ENCODE data around the gene RPSA.
"Not testable (repeated sequence)": the region's sequence is repeated elsewhere in the genome, so short reads cannot be mapped to it uniquely, and the experiment has no call there.

RPSA gene

GRCh38 chr3:39406368-39407258 lies at the start of gene RPSA:
RPSA (plus strand) TSS chr3:39406720; CDS start chr3:39407654, 934 bp downstream.
- Mint-ChIP-seq H3K4me3 (peak within 1 kb of the TSS; percentile 92), H3K9me3 (no peaks in the 10 kb centered on the region), H3K4me1 (ENCODE audit: low read depth) (peaks cover 64% of the 10 kb centered on the region), H3K27ac (peak within 1 kb of the TSS; percentile 100), H3K27me3 (no peaks in the 10 kb centered on the region), H3K36me3 (ENCODE audit: low read depth) (peaks cover 55% of the 10 kb centered on the region)

GRCh38 chr3:39358333-39358732 lies 48.2 kb upstream of the RPSA start:
- H3K9me3 Mint-ChIP-seq: peaks cover 4% of the 10 kb centered on the region
- H3K4me3 Mint-ChIP-seq: no peak overlapping the region
- H3K4me1 Mint-ChIP-seq (ENCODE audit: low read depth): peaks cover 43% of the 10 kb centered on the region
- H3K27me3 Mint-ChIP-seq: no peaks in the 10 kb centered on the region
- H3K36me3 Mint-ChIP-seq (ENCODE audit: low read depth): no peaks in the 10 kb centered on the region
- H3K27ac Mint-ChIP-seq: no peak overlapping the region

- H3K4me1 Mint-ChIP-seq (ENCODE audit: low read depth): peaks cover 43% of the 10 kb centered on the region
- no peaks in the 10 kb centered on the region for H3K27me3 Mint-ChIP-seq
- H3K36me3 Mint-ChIP-seq (ENCODE audit: low read depth): no peaks in the 10 kb centered on the region
- peak overlapping the region; percentile 81 for H3K27ac Mint-ChIP-seq
- H3K4me3 Mint-ChIP-seq: peak overlapping the region; percentile 69
- peaks cover 4% of the 10 kb centered on the region for H3K9me3 Mint-ChIP-seq
Measured at GRCh38 chr3:39361252-39361927, 45.1 kb upstream of the RPSA start.

DNA sequence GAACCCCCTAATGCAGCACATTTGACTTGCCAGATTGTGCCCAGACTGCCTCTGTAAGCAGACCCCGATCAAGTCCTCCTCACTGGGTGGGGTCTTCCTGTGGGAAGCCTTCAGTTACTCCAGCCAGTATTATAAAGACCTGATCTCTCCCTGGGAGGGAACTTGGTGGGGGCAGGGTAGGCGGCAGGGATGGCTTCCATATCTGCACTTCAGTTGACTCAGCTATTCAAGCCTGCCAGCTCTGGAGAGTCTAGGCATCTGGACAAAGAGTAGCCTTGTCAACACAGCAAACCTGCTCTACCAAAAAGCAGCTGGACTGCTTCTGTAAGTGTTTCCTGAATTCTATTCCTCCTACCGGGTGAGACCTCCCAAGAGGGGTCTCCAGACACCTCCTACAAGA lies 44.3 kb upstream of the RPSA start:
- peak overlapping the region; percentile 80 for H3K27ac Mint-ChIP-seq
- H3K4me3 Mint-ChIP-seq: no peak overlapping the region
- peaks cover 43% of the 10 kb centered on the region for H3K4me1 Mint-ChIP-seq (ENCODE audit: low read depth)
- no peaks in the 10 kb centered on the region for H3K27me3 Mint-ChIP-seq
- H3K9me3 Mint-ChIP-seq: peaks cover 4% of the 10 kb centered on the region
- H3K36me3 Mint-ChIP-seq (ENCODE audit: low read depth): no peaks in the 10 kb centered on the region

DNA sequence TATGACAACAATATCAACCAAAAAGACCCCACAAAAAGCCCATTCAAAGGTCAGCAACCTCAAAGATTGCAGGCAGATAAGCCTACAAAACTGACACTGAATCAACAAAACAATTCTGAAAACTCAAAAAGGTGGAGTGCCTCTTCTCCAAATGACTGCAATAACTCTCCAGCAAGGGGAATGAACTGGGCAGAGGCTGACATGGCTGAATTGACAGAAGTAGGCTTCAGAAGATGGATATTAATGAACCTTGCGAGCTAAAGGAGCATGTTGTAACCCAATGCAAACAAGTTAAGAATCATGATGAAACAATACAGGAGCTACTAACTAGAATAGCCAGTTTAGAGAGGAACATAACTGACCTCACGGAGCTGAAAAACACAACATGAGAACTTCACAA lies 43.7 kb upstream of the RPSA start:
- Mint-ChIP-seq H3K36me3 (ENCODE audit: low read depth) (no peaks in the 10 kb centered on the region), H3K9me3 (peaks cover 4% of the 10 kb centered on the region), H3K27me3 (no peaks in the 10 kb centered on the region), H3K27ac (peak overlapping the region; percentile 80), H3K4me1 (ENCODE audit: low read depth) (peaks cover 37% of the 10 kb centered on the region), H3K4me3 (no peak overlapping the region)

GRCh38 chr3:39370450-39370849 lies 36.1 kb upstream of the RPSA start:
- not testable (repeated sequence) for H3K9me3 Mint-ChIP-seq; H3K27ac Mint-ChIP-seq; H3K36me3 Mint-ChIP-seq (ENCODE audit: low read depth); H3K27me3 Mint-ChIP-seq; H3K4me1 Mint-ChIP-seq (ENCODE audit: low read depth); H3K4me3 Mint-ChIP-seq

DNA sequence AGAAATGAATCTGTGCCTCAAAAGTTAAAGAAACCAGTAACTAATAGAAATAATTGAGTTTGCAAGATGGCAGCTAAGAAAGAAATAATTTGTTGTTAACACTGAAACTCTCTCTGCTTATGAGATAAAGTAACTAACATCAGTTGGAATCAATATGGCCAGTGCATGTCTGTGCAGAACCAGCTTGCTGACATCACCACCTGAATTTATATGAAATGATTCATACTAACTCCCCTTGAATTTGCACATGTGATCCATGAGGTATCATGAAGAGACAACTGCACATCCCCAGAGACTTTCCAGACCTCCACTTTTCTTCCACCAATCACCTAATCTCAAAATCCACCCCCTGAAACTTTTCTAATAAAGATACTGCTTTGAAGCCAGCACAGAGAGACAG lies 33.7 kb upstream of the RPSA start:
- Mint-ChIP-seq H3K27me3 (peaks cover 5% of the 10 kb centered on the region), H3K9me3 (no peaks in the 10 kb centered on the region), H3K27ac (no peak overlapping the region), H3K4me1 (ENCODE audit: low read depth) (no peaks in the 10 kb centered on the region), H3K36me3 (ENCODE audit: low read depth) (no peaks in the 10 kb centered on the region), H3K4me3 (no peak overlapping the region)

DNA sequence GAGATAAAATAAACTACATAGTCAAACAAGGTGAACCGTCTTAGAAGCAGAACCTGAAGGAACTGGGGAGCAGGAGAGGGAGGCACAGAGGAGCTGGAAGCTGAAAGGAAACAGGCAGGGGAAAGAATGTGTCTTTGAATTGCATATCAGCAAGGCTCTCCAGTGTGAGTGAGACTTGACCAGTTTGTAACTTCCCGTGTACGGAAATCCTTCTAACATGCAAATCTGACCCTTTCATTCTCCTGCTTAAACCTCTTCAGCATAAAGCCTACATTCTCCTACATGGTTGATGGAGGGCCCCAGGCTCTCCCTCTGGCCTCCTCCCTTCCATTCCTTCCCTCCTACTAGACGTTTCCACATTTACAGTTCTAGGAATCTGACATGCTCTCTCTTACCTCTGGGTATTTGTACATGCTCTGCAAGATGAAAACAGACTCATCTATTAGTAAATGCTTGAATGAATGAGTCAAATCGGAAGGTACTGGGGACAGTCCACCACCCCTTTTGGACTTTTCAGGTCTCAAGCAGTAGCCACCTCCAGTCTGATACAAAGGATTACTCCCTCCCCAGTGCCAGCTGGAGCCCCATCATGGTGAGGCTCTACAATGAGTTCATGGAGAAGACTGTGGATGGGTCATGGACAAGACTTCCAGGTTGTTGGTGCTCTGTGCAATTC lies 29.4 kb upstream of the RPSA start:
- Mint-ChIP-seq H3K36me3 (ENCODE audit: low read depth) (no peaks in the 10 kb centered on the region), H3K27me3 (peaks cover 5% of the 10 kb centered on the region), H3K4me1 (ENCODE audit: low read depth) (peaks cover 5% of the 10 kb centered on the region), H3K27ac (no peak overlapping the region), H3K9me3 (no peaks in the 10 kb centered on the region), H3K4me3 (no peak overlapping the region)

DNA sequence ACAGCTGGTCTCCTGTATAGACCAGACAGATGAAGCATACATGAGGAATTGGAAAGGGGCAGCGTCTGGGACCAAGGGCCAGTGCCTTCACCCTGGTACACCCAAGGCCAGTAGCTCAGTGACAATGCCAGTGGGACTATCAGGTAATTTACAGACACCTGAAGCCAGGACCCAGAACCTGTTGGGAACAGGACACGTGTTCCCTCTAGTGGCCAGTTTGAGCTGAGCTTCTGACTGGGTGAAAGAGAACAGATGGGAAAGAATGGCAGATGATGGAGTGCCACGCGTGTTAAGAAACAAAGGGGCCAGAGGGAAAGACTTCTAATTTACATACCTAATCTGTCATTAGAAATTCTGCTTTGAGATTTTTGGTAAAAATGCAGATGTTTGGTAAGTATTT lies 28.4 kb upstream of the RPSA start:
- Mint-ChIP-seq H3K36me3 (ENCODE audit: low read depth) (no peaks in the 10 kb centered on the region), H3K27me3 (peaks cover under 1% of the 10 kb centered on the region), H3K9me3 (no peaks in the 10 kb centered on the region), H3K4me3 (no peak overlapping the region), H3K4me1 (ENCODE audit: low read depth) (peaks cover 14% of the 10 kb centered on the region), H3K27ac (peak overlapping the region; percentile 9)

- no peak overlapping the region for H3K4me3 Mint-ChIP-seq
- H3K4me1 Mint-ChIP-seq (ENCODE audit: low read depth): peaks cover 14% of the 10 kb centered on the region
- H3K27me3 Mint-ChIP-seq: no peaks in the 10 kb centered on the region
- H3K27ac Mint-ChIP-seq: no peak overlapping the region
- no peaks in the 10 kb centered on the region for H3K9me3 Mint-ChIP-seq
- H3K36me3 Mint-ChIP-seq (ENCODE audit: low read depth): no peaks in the 10 kb centered on the region
Measured at GRCh38 chr3:39378957-39379777, 27.4 kb upstream of the RPSA start.

DNA sequence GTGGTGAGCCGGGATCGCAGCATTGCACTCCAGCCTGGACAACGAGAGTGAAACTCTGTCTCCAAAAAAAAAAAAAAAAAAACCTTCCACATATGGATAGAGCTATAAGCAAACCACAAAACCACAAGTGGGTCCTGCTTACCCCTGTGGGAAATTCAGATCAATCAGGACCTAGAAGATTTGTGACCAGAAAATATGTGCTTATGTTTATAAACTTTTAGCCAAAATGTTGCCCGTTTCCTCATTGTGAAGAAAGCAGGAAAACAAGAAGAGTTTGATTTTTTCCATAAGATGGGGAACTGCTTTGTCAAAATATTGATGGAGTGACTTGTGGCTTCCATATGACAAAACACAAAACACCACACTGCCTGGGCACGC lies 26.8 kb upstream of the RPSA start:
- H3K9me3 Mint-ChIP-seq: no peaks in the 10 kb centered on the region
- no peaks in the 10 kb centered on the region for H3K27me3 Mint-ChIP-seq
- peaks cover 19% of the 10 kb centered on the region for H3K4me1 Mint-ChIP-seq (ENCODE audit: low read depth)
- H3K27ac Mint-ChIP-seq: no peak overlapping the region
- no peaks in the 10 kb centered on the region for H3K36me3 Mint-ChIP-seq (ENCODE audit: low read depth)
- no peak overlapping the region for H3K4me3 Mint-ChIP-seq

DNA sequence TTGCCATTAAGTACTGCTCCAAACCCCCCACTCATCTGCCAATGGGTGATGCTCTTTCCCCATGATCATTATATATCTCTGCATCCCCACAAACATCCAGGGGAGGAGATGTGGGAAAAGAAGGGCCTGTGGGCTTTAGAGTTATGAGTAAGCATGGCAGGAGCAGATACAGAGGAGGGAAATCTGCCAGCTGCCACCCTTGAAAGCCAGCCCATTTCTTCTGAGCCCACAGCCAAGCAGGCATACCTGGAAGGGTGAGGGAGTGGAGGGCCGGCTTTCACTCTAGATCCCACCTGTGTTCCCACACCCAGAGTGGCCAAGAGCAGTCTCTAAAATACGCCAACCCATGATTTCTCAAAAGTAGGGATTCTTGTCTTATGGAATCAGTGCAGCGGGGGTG lies 25.1 kb upstream of the RPSA start:
- H3K27ac Mint-ChIP-seq: no peak overlapping the region

DNA sequence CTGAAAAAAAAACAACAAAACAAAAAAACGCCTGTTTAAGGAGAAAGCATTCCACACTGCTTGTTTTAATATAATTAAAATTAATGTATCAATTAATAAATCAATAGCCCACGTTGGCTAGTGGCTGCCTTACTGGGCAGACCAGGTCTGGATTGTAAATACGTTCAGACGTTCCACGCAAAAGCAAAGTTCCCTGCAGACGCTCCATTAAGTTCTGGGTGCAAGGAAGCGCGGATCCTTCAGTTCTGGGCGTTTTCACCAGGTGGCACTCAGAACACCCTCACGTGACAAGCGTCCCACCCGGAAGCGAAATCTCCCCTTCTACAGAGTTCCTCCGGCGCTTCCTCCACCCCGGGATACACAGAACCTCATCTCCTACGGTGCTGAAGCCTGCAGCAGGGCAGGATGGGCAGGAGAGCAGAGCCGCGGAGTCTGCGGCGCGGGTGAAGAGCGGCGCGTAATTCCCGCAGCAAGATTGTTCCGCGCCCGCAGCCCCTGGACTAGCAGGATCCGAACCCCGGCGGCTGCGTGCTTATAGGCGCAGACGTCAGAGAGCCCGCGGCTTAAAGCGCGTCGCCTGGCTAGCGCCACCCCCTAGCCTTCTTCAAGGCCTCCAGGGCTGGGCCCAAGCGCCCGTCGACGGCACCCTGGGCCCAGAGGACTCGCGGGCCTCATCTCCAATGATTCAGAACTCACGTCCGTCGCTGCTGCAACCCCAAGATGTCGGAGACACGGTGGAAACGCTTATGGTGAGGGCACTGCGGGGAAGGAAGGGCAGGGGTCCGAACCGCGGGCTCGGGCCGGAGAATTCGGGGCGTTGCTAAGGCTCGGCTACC lies 23.3 kb upstream of the RPSA start, which contains the start of gene SLC25A38:
SLC25A38 (plus strand) TSS at position 326 of the 836 bp plus-strand sequence; CDS start at position 681, 355 bp downstream.
- peak within 1 kb of the TSS; percentile 99 for H3K4me3 Mint-ChIP-seq
- H3K27ac Mint-ChIP-seq: peak within 1 kb of the TSS; percentile 100
- H3K9me3 Mint-ChIP-seq: no peaks in the 10 kb centered on the region
- H3K4me1 Mint-ChIP-seq (ENCODE audit: low read depth): peaks cover 51% of the 10 kb centered on the region
- peaks cover 15% of the 10 kb centered on the region for H3K36me3 Mint-ChIP-seq (ENCODE audit: low read depth)
- H3K27me3 Mint-ChIP-seq: no peaks in the 10 kb centered on the region

More for the DNA sequence above, 25.1 kb upstream of the RPSA start:
- no peaks in the 10 kb centered on the region for H3K9me3 Mint-ChIP-seq
- peaks cover 11% of the 10 kb centered on the region for H3K36me3 Mint-ChIP-seq (ENCODE audit: low read depth)
- peaks cover 36% of the 10 kb centered on the region for H3K4me1 Mint-ChIP-seq (ENCODE audit: low read depth)
- H3K27me3 Mint-ChIP-seq: no peaks in the 10 kb centered on the region
- no peak overlapping the region for H3K4me3 Mint-ChIP-seq
